GM12878 (cell line): ENCODE results near the gene CASR. TPM values are rescaled to one million over a fixed set of nuclear protein-coding genes. Genes with fewer than 3 reads are reported as not detected.

Experiments used
- ATAC-seq: fragments of 200-7000 bp; cut with Tn5 transposase; 3 replicates; pipeline ENCODE4 v1.9.1; 2020; ENCODE audit warnings: mild to moderate bottlenecking, moderate library complexity
- BruUV-seq: library from RNA; stranded (reverse); fragments of 400-500 nt; replicated peaks from 2 replicates; lab custom pipeline; 2021; lab: Mats Ljungman, UMichigan
- CTCF ChIA-PET: fragments of 300-600 bp; sonication (Branson Sonifier 250); formaldehyde crosslinking; extraction: SDS; loops from one replicate; lab custom pipeline; 2021; ENCODE audit warnings: inconsistent platforms; lab: Yijun Ruan, JAX
- POLR2A ChIA-PET: fragments of 350-600 bp; formaldehyde crosslinking; extraction: SDS; loops from one replicate; lab custom pipeline; 2021; ENCODE audit warnings: inconsistent platforms; lab: Charles Lee
- RAD21 ChIA-PET: fragments of 300-600 bp; sonication (Branson Sonifier 250); formaldehyde crosslinking; loops from one replicate; lab custom pipeline; 2023; ENCODE audit warnings: antibody characterized with exemption; ENCODE audit not compliant: unreplicated experiment; lab: Charles Lee
- SMC1A ChIA-PET: fragments of 300-600 bp; sonication (Branson Sonifier 250); formaldehyde crosslinking; loops from one replicate; lab custom pipeline; 2023; ENCODE audit not compliant: unreplicated experiment, uncharacterized antibody; lab: Charles Lee
- DNase-seq: peaks from one replicate; pipeline ENCODE4 v3.0.0-alpha.2; 2011; ENCODE audit warnings: low read depth, low spot score
- FAIRE-seq: peaks from 3 replicates; lab custom pipeline; 2011; peaks lifted over from hg19 to GRCh38; lab: Jason Lieb, UNC
- H2AFZ ChIP-seq: 2 replicates; pipeline ENCODE4 v1.6.0; 2011; ENCODE audit warnings: low read depth, low read length, control low read depth; ENCODE audit not compliant: control insufficient read depth
- H3K27ac ChIP-seq: 2 replicates; pipeline ENCODE4 v1.5.1; 2011; ENCODE audit warnings: control low read depth; ENCODE audit not compliant: control insufficient read depth, insufficient read depth
- H3K27me3 ChIP-seq, 2 experiments: replicated peaks in 1 of 2; 2 replicates each; pipeline versions ENCODE4 v1.6.0 to v1.6.1; 2011; ENCODE audit warnings: low read length in 1 of 2; ENCODE audit not compliant: control insufficient read depth in 2 of 2, insufficient read depth in 2 of 2
- H3K36me3 ChIP-seq, 2 experiments: 2 replicates each; pipeline ENCODE4 v1.5.1; 2011; ENCODE audit warnings: low read length in 1 of 2; ENCODE audit not compliant: control insufficient read depth in 2 of 2, insufficient read depth in 2 of 2
- H3K4me1 ChIP-seq: 2 replicates; pipeline ENCODE4 v1.6.1; 2011; ENCODE audit warnings: mild to moderate bottlenecking, low read length, moderate library complexity, mixed read lengths; ENCODE audit not compliant: control insufficient read depth, insufficient read depth
- H3K4me2 ChIP-seq: 2 replicates; pipeline ENCODE4 v1.6.0; 2011; ENCODE audit warnings: control low read depth; ENCODE audit not compliant: control insufficient read depth, insufficient read depth
- H3K4me3 ChIP-seq: fragments of 200-600 bp; sonication (generic); 2 replicates; pipeline ENCODE4 v1.5.1; 2016
- H3K79me2 ChIP-seq: 2 replicates; pipeline ENCODE4 v1.6.0; 2011; ENCODE audit warnings: low read length; ENCODE audit not compliant: control insufficient read depth, insufficient read depth
- H3K9ac ChIP-seq: 2 replicates; pipeline ENCODE4 v1.8.0; 2011; ENCODE audit warnings: low read length, control low read depth, mixed read lengths; ENCODE audit not compliant: control insufficient read depth, insufficient read depth
- H3K9me3 ChIP-seq: replicated peaks from 3 replicates; pipeline ENCODE4 v1.5.1; 2011; ENCODE audit warnings: mild to moderate bottlenecking, low read length; ENCODE audit not compliant: control insufficient read depth, insufficient read depth
- H4K20me1 ChIP-seq: 2 replicates; pipeline ENCODE4 v1.6.0; 2011; ENCODE audit not compliant: control insufficient read depth, insufficient read depth
- BCLAF1 ChIP-seq: fragments of 450-650 bp; IDR thresholded peaks from 2 replicates; pipeline ENCODE4 v1.6.1; 2017; ENCODE audit warnings: antibody characterized with exemption, mild to moderate bottlenecking, moderate library complexity
- BHLHE40 ChIP-seq, 2 experiments: fragments of 450-650 bp in 1 of 2; IDR thresholded peaks; 2 replicates each; pipeline ENCODE4 v1.6.1; 2011 to 2017; ENCODE audit warnings: low read depth in 2 of 2, borderline replicate concordance in 1 of 2, improper control_type of control experiment in 1 of 2, low read length in 1 of 2, mild to moderate bottlenecking in 1 of 2
- IKZF2 ChIP-seq, 2 experiments: fragments of 450-650 bp; IDR thresholded peaks; 2 replicates each; pipeline ENCODE4 v1.6.1; 2017; ENCODE audit warnings: mild to moderate bottlenecking in 2 of 2, moderate library complexity in 2 of 2
- MTA2 ChIP-seq: fragments of 450-650 bp; IDR thresholded peaks from 2 replicates; pipeline ENCODE4 v1.6.1; 2016; ENCODE audit warnings: low read depth, mild to moderate bottlenecking, moderate library complexity
- RELB ChIP-seq: fragments of 450-650 bp; IDR thresholded peaks from 2 replicates; pipeline ENCODE4 v1.6.1; 2017; ENCODE audit warnings: low read depth, mild to moderate bottlenecking, moderate library complexity
- SPI1 ChIP-seq: IDR thresholded peaks from 2 replicates; pipeline ENCODE4 v1.6.1; 2011; ENCODE audit warnings: low read depth, mild to moderate bottlenecking, low read length, moderate library complexity, borderline replicate concordance; ENCODE audit not compliant: insufficient read depth
- ZNF687 ChIP-seq: fragments of 450-650 bp; IDR thresholded peaks from 2 replicates; pipeline ENCODE4 v1.6.1; 2017; ENCODE audit warnings: mild to moderate bottlenecking, moderate library complexity
- WGBS: methylation state at CpG from one replicate; pipeline ENCODE4 v1.1.6; 2016; ENCODE audit warnings: low lambda C conversion rate; ENCODE audit not compliant: insufficient replicate concordance, insufficient coverage; ENCODE audit errors: missing lambda C conversion rate; 5-methylcytosine and 5-hydroxymethylcytosine counted together
- in situ Hi-C: fragments of 300-500 bp; cut with MboI; formaldehyde crosslinking; loops from 9 replicates; pipeline ENCODE4 v1.14.3; 2018; ENCODE audit warnings: mixed read lengths
- intact Hi-C: fragments of 100-400 bp; cut with micrococcal nuclease; formaldehyde crosslinking; loops from one replicate; pipeline ENCODE4 v1.14.2; 2022; ENCODE audit not compliant: unreplicated experiment
- polyA plus RNA-seq, 11 experiments: library from polyadenylated mRNA; depleted of rRNA in 4 of 11; unstranded in 6 of 11; stranded (reverse) in 5 of 11; fragments of >200 nt; fragmentation: Nextera tagmentation in 4 of 11; fragmentation: Illumina TruSeq in 1 of 11; extraction: Ambion mirVana in 4 of 11; extraction: Trizol in 1 of 11; gene quantifications; 1 replicate in 1 of 11; 2 replicates in 10 of 11; pipeline versions ENCODE4 v1.2.1 to v1.2.3, GENCODE V29; 2011 to 2016; ENCODE audit warnings: inconsistent platforms in 2 of 11, missing spikeins in 2 of 11, low read depth in 1 of 11
- total RNA-seq, 4 experiments: library from RNA; depleted of rRNA in 3 of 4; stranded (reverse); fragments of >200 nt in 3 of 4; fragmentation: Illumina TruSeq in 1 of 4; extraction: Trizol in 1 of 4; gene quantifications; 2 replicates each; pipeline versions ENCODE4 v1.2.1 to v1.2.3, GENCODE V29; 2013 to 2021

The CASR gene
- total and polyA plus RNA-seq, 10 of the 15 experiments (the other 5 are each of a cell fraction or from before 2014, with no cell fraction given) = 0.04 to 0.37 (median 0.11) TPM

- in situ Hi-C loops (no loop called here), intact Hi-C loops (loop anchor here (10.0 kb wide), 1 partner anchor 417 kb away; the partner anchor contains the start of genes EAF2 and IQCB1)
- no peak for DNase-seq
- Histone ChIP-seq H3K4me2 (peak overlapping the region; percentile 14; the same call in 1 of the 2 replicates), H3K9ac (no peak overlapping the region), H3K4me1 (peaks cover 26% of the 10 kb centered on the region), H3K4me3 (no peak overlapping the region), H4K20me1 (no peaks in the 10 kb centered on the region), H3K9me3 (no peaks in the 10 kb centered on the region), H3K27ac (no peak overlapping the region), H3K27me3 (no peaks in the 10 kb centered on the region), H3K79me2 (no peaks in the 10 kb centered on the region), H2AFZ (peak overlapping the region; percentile 41; the same call in 1 of the 2 replicates), H3K36me3 (no peaks in the 10 kb centered on the region)
- WGBS = 42% methylated on average over 3 of the region's 3 CpGs
- ChIA-PET SMC1A (interaction anchor here (0.7 to 15.2 kb wide), 6 partner anchors 8 to 173 kb away, joined by 3 to 262 read pairs (median 22); no protein-coding TSS in a partner anchor), RAD21 (interaction anchor here (0.8 to 15.8 kb wide), 8 partner anchors 18 to 177 kb away, joined by 3 to 441 read pairs (median 3); no protein-coding TSS in a partner anchor), POLR2A (interaction anchor here (0.8 to 15.0 kb wide), 4 partner anchors 8 to 146 kb away, joined by 3 to 178 read pairs (median 4); no protein-coding TSS in a partner anchor), CTCF (interaction anchor here (1.0 to 6.3 kb wide), 4 partner anchors 8 to 734 kb away, joined by 3 to 62 read pairs (median 10); no protein-coding TSS in a partner anchor)
- peak; percentile 41 for ATAC-seq
- BruUV-seq = no TSS peak
- TF ChIP-seq BHLHE40 (IDR thresholded peaks at IDR 0.05; ENCODE audit: borderline replicate concordance in 1 of 2, low read depth in 2 of 2, low read length in 1 of 2) = 0 out of 4 replicates have a peak, but pooled peaks of 1 of the 2 experiments have one; percentile 20
- TF ChIP-seq SPI1 = peak; percentile 83
- peak; percentile 34; the same call in 1 of the 2 replicates for TF ChIP-seq MTA2
- peak; percentile 61 to 63; a peak in 2 of 4 replicates for TF ChIP-seq IKZF2 (IDR thresholded peaks at IDR 0.05)
- peak; percentile 71 for TF ChIP-seq ZNF687
- TF ChIP-seq RELB = no peak
- no peak for TF ChIP-seq BCLAF1
- FAIRE-seq = no peak
These were observed 68.0 kb downstream of the CASR start for GRCh38 chr3:122251428-122251827.
